Astrocyte of the spinal cord (primary cell): Measurements from ENCODE around the gene NYNRIN.
"Not testable (repeated sequence)": the region's sequence is repeated elsewhere in the genome, so short reads cannot be mapped to it uniquely, and the experiment has no call there.

Experiments used
- DNase-seq: peaks from one replicate; pipeline ENCODE4 v3.0.0; 2011; ENCODE audit warnings: low read depth, low spot score
- H3K4me3 ChIP-seq: 2 replicates; pipeline ENCODE4 v1.5.1; 2011; ENCODE audit warnings: low read depth, mild to moderate bottlenecking, low read length, moderate library complexity
- in situ Hi-C: cut with HindIII; loops from 2 replicates; pipeline ENCODE4 v1.10.0; 2017; ENCODE audit warnings: low sequenced_read_pairs
- TF ChIP-seq, protein P1 (sequence below): IDR thresholded peaks from 2 replicates; pipeline ENCODE4 v1.5.1; 2012; ENCODE audit warnings: low read depth, mild to moderate bottlenecking, low read length, inconsistent platforms

NYNRIN gene

DNA sequence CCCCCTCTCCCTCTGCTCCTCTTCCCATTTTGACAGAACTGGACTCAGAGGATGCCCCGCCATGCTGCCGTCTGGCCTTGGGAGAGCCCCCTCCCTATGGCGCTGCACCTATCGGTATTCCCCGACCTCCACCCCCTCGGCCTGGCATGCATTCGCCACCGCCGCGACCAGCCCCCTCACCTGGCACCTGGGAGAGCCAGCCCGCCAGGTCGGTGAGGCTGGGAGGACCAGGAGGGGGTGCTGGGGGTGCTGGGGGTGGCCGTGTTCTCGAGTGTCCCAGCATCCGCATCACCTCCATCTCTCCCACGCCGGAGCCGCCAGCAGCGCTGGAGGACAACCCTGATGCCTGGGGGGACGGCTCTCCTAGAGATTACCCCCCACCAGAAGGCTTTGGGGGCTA lies 29.3 kb upstream of the NYNRIN start:
- in situ Hi-C loops = no loop called here
- TF ChIP-seq, protein P1, sequence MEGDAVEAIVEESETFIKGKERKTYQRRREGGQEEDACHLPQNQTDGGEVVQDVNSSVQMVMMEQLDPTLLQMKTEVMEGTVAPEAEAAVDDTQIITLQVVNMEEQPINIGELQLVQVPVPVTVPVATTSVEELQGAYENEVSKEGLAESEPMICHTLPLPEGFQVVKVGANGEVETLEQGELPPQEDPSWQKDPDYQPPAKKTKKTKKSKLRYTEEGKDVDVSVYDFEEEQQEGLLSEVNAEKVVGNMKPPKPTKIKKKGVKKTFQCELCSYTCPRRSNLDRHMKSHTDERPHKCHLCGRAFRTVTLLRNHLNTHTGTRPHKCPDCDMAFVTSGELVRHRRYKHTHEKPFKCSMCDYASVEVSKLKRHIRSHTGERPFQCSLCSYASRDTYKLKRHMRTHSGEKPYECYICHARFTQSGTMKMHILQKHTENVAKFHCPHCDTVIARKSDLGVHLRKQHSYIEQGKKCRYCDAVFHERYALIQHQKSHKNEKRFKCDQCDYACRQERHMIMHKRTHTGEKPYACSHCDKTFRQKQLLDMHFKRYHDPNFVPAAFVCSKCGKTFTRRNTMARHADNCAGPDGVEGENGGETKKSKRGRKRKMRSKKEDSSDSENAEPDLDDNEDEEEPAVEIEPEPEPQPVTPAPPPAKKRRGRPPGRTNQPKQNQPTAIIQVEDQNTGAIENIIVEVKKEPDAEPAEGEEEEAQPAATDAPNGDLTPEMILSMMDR = no peak
- H3K4me3 ChIP-seq = peak overlapping the region; percentile 94
- no peak for DNase-seq

DNA sequence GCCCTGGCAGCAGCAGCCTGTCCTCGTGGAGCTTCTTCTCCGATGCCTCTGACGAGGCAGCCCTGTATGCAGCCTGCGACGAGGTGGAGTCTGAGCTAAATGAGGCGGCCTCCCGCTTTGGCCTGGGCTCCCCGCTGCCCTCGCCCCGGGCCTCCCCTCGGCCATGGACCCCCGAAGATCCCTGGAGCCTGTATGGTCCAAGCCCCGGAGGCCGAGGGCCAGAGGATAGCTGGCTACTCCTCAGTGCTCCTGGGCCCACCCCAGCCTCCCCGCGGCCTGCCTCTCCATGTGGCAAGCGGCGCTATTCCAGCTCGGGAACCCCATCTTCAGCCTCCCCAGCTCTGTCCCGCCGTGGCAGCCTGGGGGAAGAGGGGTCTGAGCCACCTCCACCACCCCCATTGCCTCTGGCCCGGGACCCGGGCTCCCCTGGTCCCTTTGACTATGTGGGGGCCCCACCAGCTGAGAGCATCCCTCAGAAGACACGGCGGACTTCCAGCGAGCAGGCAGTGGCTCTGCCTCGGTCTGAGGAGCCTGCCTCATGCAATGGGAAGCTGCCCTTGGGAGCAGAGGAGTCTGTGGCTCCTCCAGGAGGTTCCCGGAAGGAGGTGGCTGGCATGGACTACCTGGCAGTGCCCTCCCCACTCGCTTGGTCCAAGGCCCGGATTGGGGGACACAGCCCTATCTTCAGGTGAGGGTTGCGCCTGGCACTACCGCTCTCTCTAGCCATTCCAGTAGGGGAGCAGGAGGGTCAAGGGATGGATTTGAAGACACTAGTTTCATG lies 28.7 kb upstream of the NYNRIN start:
- no peak overlapping the region for H3K4me3 ChIP-seq
- DNase-seq = no peak

DNA sequence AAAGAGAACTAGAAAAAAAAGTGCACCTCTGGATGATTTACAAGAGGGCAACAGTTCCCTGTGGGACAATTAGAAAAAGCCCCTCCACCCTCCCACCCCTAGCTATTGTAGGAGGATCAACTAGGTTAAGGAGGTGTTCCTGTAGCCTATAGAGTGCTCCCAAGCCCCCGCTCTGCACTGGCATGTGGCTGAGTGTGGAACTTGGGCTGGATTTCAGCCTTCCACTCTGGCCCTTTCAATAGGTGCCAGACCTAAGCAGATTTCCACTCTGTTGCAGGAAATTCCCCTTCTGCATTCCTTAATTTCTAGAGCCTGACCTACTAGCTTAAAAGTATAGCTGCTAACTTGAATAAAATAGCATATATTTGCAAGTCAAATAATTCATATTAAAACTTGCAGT lies 28.1 kb upstream of the NYNRIN start:
- TF ChIP-seq, protein P1 = no peak
- in situ Hi-C loops = no loop called here
- H3K4me3 ChIP-seq = no peak overlapping the region
- no peak for DNase-seq

More for the DNA sequence above, 28.7 kb upstream of the NYNRIN start:
- in situ Hi-C loops = no loop called here
- TF ChIP-seq, protein P1 = no peak

DNA sequence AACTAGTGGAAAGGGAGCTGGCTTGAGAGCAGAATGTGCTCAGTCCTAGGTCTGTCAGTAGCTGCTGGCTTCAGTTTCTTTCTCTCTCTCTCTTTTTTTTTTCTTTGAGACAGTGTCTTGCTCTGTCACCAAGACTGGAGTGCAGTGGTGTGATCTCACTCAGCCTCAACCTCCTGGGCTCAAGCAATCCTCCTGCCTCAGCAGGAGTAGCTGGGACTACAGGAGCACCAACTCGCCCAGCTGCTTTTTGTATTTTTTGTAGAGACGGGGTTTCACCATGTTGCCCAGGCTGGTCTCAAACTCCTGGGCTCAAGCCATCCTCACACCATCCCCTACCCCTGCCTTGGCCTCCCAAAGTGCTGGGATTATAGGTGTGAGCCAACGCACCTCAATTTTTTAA lies 27.2 kb upstream of the NYNRIN start:
- DNase-seq, in situ Hi-C loops, H3K4me3 ChIP-seq: not testable (repeated sequence)

DNA sequence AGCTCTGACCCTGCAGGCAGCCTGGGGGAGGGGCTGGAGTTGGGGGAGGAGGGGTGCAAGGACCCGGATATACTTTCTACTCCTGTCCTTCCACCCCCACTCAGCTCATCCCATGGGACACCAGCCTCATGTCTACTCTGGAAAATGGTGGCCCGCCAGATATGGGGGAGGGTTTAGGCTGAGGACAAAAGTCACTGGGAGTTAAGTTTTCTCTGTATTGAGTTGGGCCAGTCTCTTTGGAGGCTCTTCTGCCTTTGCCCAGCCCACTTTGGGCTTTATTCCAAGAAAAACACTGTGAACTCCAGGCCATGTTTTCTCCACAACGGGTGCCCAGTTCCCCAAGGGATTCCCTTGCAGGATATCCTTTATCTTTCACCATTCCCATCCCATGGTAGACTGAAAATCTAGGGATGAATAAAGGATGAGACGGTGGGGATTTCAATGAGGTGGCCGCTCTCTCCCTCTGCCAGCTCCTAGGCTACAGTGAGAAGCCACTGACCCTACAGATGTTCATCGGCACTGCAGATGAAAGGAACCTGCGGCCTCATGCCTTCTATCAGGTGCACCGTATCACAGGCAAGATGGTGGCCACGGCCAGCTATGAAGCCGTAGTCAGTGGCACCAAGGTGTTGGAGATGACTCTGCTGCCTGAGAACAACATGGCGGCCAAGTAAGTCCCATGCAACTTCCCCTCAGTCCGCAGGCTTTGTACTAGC lies 25.9 kb upstream of the NYNRIN start:
- H3K4me3 ChIP-seq = no peak overlapping the region
- TF ChIP-seq, protein P1 = no peak
- DNase-seq = no peak
- in situ Hi-C loops = no loop called here

DNA sequence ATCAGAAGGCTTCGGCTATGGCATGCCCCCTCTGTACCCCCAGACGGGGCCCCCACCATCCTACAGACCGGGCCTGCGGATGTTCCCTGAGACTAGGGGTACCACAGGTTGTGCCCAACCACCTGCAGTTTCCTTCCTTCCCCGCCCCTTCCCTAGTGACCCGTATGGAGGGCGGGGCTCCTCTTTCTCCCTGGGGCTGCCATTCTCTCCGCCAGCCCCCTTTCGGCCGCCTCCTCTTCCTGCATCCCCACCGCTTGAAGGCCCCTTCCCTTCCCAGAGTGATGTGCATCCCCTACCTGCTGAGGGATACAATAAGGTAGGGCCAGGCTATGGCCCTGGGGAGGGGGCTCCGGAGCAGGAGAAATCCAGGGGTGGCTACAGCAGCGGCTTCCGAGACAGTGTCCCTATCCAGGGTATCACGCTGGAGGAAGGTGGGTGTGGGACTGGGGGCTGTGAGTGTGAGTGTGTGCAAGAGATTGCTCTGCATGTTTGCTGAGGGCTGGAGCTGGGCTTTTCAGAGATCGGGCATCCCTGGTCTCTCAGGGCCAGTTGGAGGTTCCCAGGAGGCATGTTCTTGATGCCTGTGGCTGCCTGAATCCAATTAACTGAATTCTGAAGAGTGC lies 22.2 kb upstream of the NYNRIN start:
- H3K4me3 ChIP-seq = no peak overlapping the region
- no peak for DNase-seq
- TF ChIP-seq, protein P1 = no peak
- in situ Hi-C loops = no loop called here

DNA sequence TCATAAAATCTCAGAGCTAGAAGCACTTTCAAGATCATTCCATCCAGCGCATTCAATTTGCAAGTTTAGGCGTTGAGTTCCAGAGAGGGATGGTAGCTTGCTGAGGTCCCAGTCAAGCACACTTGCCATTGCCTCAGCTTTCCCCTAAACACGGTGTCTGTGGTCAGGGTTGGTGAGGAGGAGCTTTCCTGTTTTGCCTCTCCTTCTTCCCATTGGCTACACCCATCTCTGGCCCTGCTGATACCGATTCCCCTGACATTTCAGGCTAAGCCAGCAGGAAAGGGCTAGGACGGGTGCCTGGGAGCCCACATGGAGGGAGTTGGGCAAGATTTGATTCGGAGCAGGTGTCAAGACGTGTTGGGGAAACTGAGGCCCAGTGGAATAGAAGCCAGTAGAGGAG lies 21.7 kb upstream of the NYNRIN start:
- TF ChIP-seq, protein P1 = no peak
- no peak for DNase-seq
- H3K4me3 ChIP-seq = no peak overlapping the region
- in situ Hi-C loops = no loop called here
